Activated T-cell treated with anti-CD3 and anti-CD28 coated beads for 4 hours (primary cell): Measurements from ENCODE around the gene IGSF9B.

Source experiments
- DNase-seq: peaks from one replicate; pipeline ENCODE4 v3.0.0-alpha.2; 2020

IGSF9B gene

DNA sequence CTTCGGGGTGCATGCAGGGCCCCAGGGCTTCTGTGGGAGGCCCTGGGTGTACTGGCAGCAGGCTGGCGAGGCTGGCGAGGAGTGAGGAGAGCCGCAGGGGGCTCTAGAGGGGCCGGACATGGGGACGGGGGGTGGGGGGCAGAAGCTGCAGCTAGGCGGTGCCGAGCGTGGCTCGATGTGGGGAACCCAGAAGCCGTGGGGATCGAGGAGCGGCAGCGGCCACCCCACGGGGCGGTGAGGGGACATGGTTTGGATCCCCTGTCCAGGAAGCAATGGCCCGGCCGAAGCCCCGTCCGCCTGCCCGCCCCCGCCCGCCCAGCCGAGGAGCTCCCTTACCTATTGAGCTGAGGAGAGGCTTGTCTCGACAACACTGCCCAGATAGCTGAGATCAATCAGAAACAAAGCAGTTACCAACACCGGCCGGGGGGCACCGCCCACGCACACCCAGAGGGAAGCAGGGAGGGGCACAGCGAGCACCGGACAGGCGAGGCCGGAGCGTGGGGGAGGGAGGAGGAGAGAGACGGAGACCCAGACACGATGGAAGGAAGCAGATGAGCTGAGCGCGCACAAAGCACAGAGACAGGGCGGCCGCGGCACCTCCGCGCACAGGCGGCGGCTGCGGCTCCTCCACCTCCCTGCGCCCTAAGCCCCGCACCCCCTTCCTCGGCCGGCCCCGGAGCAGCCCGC lies 38.7 kb downstream of the IGSF9B start:
- no peak for DNase-seq

DNA sequence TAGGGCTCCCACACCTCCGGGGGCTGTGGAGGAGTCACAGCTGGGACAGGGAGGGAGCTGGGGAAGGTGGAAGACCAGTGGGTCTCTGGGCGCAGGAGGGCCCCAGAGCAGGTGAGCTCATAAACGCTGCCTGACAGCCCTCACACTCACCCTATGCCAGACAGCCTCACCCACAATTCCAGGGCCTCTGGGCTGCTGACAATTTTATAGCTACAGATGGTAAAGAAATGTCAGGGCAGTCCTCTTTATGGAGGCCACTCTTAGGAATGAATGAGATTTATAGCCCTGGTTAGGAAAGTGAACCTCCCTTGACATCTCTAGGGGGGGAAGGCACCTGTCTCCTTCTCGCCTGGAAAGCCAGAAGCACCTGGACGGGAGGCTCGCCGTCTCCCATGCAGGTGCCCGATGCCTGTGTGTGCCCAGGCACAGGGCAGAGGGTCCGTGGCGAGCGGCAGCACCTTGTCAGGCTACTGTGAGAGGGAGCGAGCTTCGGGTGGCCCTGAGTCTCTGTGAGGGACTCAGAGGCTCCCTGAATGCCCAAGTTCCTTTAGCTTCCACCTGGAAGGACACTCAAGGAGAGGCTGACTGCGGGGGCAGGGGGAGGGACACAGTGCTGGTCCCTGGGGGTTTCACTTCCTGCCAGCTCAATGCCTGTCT lies 39.9 kb downstream of the IGSF9B start:
- DNase-seq = no peak

DNA sequence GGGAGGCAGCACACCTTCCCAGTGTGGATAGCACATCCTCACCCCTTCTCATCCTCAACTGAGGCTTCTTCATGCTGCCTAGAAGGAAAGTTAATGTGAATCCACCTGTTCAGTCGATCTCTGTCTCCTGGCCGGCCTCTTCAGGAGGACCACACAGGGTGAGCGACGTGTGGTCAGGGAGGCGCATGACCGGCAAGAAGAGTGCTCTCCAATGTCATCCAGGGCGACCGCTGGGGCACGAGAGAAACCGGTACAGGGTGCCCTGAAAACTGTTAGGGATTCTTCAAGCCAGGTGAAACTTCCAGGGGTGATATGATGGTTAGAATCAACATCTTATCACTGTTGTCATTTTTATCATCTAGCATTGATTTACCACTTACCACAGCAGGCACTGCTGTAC lies 43.0 kb downstream of the IGSF9B start:
- DNase-seq = no peak

DNA sequence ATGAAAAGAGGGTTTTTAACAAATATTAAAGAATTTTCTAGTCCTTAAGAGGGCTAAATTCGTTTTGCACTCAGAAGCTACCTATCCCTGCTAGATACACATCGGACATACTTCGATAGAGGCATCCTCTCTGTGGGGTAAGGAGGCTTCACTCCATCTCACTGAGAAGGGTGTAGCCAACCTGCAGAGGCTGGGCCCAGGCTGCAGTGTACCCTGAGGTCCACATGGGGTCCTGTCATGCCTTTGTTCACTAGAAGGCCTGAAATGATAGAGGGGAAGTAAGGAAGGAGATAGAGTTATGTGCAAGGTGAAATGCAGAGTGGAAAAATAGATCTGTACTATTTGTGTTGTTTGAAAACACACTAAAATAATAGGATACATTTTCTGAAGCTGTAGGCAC lies 45.6 kb downstream of the IGSF9B start:
- no peak for DNase-seq

DNA sequence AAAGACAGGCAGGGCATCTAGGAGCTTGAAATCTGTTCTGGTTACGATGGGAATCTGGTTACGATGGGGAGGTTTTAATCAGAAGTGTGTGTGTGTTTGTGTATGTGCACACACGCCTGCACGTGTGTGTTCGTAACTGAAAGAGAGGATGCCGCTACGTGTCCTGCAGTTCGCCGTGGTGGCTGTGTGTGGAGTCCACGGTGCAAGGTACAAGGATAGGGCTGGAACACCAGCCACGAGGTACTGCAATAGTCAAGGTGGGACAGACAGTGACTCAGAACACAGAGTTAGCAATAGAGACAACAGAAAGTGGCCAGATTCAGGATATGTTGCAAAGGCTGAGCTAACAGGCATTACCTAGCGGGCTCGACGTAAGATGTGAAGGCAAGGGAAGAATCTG lies 46.7 kb downstream of the IGSF9B start:
- no peak for DNase-seq

DNA sequence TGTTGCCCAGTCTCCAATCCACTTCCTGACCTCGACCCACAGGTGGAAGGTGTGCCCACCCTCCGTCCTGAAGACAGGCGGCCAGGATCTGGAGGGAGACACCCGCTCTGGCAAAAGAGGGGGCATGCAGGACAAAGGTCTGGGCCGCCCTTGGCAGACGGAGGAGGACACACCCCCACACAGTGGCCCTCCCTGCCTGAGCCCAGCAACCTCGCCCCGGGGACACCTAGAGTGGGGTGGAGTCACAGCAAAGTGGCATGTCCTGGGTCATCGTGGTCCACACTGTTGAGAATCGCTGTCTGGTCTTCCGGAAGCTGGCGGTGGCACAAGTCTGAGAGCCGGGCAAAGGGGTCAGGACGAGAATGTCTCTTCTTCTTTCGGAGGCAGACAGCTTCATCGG lies 47.9 kb downstream of the IGSF9B start:
- DNase-seq = no peak

DNA sequence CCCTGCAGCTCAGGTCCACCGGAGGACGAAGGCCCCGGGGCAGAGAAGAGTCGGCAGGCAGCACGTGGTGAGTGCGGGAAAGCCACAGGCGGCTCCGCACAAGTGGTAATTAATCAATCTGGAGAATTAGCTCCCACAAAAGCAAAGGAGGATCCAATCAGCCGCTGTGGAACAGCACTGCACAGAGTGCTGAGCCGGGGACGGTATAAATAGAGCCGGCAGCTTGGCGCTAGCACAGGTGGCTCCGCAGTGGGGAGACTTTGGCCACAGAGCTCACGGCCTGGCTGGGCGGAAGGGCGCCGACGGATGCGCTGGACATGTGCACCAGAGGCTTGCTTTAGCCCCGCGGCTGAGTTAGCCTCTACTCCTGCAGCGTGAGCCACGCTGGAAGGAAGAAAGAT lies 48.9 kb downstream of the IGSF9B start:
- no peak for DNase-seq

DNA sequence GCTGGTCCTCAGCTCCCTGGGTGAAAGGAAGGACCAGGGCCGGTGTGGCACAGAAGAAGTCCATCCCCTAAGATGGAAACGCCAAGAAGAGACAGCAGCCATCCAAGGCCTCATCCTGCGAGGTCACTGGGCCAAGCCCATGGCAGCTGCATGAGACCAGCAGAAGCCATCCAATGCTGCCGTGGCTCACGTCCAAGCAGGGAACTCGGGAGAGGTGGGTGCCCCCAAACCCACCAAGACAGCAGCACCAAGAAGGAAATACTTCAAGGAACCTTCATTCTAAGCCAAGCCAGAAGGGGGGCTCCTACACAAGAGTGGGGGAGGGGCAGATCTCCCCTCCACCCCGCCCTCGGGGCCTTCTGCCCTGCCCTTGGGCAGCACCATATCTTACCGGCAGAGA lies 49.6 kb downstream of the IGSF9B start:
- DNase-seq = no peak

DNA sequence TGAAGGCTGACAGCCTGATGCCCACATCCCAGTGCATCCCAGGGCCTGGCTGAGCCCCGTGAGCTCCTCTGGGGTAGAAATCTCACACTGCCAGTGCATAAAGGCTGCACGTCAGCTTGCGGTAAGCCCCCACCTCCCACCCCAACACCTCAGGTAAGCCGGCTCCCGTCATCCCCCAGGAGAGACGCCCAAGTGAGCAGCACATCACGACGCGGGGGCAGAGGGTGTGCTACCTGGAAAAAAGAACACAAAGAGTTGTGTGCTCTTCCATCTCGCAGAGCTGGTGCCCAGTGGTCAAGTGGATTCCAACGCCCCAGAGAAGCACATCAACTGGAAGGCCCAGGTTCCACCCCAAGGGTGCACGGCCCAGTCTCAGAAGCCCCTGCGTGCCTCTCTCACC lies 50.0 kb downstream of the IGSF9B start:
- no peak for DNase-seq

DNA sequence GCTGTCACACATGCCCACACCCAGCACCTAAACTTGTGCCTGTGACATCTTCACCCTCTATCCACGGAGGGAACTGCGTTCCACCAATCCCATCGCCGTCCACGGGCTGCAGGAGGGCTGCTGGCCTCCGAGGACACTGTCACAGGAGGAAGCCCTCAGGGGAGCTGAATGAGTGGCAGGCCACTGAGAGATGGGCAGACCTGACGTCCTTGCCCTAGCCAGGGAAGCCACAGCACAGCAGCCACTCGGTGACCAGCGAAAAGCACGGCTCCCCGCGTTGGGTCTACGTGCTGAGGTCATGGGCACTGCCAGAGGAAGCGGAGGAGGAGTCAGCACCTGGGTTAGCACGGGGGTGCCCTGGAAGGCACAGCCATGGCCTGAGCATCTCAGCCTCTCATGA lies 50.5 kb downstream of the IGSF9B start:
- no peak for DNase-seq

DNA sequence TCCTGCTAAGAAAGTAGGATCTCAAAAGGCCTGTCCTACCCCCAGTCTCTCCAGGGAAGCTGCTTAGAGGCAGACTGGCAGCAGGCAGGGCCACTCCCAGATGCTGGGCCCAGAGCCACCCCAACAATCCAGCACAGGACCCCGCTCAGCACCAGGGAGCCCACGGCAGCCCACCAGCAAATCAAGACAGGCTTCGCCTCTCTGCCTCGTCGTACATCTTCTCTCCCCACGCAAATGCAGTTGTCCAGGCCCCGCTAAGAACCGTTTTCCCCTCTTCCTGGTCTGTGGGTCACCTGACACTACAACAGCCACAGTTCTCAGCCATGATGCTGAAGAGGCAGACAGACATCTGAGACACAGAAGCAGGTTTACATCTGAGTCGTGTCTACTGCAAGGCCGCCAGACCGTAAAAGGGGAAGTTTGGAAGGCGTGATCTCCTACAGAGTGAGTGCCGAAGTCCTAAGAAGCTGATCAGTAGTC lies 51.1 kb downstream of the IGSF9B start:
- DNase-seq = no peak

DNA sequence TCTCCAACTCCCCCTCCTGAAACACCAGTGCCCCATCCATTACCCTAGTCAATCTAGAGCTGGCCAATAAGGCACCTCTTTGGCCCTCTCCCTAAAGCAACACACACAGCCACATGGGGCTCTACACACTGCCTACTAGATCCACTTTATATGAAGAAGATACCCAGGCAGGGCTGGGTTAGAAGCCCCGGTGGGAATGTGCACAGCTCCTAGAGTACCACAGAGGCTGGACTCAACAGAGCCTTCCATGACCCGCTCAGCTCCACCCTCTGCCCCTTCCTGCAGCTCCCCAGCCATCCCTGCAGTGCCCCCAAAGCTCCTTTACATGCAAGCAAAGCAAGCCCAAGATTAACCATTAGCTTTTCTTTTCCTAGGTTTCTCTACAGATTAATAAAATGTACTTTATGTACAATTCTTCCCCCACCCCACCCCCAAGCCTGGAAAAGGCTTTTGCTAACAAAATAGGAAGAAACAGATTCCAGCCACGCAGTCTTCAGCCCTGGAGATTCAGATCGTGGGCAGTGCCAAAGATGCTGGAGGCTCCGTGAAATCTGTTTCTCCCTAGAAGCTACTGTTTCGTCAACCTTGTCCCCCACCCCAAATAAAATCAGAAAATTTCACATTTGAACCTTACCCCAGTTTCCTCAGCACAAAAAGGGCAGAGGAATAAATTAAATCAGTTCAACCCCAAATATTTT lies 51.8 kb downstream of the IGSF9B start:
- no peak for DNase-seq

DNA sequence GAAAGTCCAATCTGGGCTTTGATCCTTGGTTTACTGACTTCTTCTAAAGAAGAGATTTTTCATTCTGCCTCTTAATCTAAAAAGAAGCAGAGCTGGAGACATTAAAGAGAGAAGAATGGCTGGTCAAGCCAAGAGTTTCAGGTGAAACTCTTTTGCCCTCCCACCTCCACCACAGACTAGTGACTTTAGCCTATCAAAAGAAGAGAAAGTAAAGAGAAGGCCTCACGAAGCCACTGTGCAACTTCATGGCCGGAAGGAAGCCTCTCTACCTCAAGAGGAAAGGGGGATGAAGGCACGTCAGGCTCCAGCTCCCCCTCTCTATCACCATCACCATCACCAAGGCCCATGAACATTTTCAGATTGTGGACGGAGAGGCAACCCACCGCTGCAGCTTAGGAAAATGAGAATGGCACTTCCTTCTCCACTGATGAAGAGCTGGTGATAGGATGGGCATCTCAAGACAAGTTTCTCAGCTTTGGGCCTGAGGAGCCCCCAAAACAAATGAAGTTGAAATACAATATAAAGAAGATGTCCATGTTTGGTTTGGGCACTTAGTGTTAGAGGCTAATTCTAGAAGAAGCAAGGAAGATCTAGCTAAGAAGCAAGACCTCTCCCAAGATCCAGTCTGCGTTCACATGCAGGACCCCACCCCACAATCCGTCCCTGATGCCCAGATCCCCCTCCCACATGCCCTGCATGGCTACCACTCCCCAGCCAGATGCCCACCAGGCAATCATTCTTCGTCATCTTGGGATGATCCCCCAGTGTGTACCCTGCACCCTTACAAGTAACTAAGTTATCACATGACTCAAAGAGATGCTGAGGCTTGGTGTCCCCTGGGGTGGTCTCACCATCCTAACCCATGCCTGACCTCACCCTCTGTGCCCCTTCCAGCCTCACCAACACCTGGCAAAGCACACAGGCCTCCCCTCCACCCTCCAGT lies 52.6 kb downstream of the IGSF9B start:
- DNase-seq = no peak

DNA sequence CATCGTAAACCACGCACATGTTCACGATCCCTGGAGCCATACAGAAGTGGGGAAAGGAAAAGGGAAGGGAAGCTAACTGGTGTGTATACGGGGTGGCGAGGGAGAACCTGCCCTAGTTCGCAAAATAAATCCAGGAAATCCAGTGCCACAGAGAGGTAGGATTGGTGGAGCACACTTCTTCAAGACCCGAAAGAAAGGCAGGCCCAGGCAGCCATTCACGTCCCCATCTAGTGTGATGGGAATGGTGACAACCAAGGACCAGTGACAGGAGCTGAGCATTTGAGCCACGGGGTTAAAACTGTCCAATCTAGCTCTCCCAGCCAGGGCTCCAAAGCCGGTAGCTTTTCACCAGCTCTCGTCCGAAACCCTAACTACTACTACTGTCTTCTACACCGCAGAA lies 53.7 kb downstream of the IGSF9B start:
- no peak for DNase-seq

DNA sequence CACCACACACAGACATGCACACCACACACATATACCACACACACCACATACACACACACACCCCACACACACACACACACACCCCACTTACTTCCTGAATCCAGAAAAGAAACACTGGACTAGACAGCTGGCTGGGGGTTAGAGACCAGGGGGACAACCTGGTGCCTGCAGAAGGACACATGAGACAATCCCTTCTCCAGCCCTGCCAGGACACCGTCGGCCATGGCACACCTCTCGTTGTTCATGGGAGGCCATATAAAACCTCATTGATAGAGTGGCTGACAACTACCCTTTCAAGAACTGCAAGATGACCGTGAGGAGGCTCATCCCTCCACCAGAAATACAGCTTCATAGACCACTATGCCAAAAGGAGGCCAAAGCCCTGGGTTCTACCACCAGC lies 54.3 kb downstream of the IGSF9B start:
- DNase-seq = no peak

DNA sequence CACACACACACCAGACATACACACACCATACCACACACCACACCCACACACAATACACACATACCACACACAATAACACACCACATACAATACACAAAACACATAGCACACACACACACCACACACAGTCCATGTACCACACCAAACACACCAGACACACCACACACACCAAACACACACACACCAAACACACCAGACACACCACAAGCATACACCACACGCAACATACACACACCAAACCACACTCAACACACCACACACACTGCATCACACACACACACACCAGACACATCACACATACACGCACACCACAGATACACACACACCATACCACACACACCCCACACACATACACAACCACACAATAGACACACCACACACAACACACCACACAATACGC lies 54.8 kb downstream of the IGSF9B start:
- no peak for DNase-seq

DNA sequence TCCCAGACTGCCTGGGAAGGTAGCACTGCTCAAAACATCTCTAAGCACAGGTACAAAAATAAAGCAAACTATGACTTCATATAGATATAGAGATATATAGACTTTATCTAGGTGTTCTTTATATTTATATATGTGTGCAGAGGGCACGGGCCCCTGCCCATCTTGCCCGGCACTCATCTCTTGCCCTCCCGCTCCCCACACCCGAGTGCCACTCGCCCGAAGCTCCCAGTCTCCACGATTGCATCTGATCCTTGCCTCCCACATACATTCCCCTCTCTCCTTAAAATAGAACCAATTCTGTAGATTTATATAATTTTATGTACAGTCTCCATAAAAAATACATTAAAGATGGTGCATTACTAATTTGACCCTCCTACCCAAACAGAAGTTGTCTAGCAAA lies 55.5 kb downstream of the IGSF9B start:
- no peak for DNase-seq

DNA sequence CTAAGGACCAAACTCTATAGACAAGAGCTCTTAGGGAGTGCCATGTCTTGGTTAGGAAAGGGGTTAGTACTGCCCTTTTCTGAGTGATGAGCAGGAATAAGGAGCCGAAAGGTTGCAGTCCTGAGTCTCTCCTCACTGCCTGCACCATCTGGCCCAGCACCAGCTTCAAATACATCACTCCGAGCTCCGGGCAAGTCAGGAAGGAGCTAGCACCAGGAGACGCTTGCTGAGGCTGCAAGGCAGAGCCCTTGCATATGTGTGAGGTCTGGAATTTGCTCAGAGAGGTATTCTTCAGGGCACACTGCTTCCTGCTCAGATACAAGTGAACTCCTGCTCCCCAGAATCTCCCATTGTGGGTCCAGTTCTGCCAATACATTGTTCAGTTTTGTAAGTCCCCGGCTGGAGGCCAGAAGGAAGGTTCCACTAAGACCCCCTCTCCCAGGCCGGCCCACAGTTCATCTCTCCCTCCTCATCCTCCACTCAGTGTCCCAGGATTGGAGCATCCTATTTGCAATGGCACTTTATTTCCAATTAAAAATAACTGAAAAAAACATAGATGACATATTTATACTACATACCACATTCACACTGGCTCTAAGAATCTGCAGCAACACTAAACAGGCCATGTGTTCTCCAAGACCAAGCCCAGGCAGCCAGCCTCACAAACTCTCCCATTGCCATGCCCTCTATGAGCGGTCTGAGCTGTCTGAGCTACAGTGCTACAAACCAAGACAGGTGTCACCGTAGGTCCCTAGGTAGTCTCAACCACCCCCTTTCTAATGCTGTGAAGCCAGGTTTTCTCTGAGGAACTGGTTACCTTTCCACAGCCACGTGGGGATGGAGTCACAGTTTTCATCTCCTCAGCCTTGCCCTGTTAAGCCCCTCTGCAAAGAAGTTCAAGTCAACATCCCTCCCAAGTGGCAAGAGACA lies 56.3 kb downstream of the IGSF9B start:
- DNase-seq = no peak

DNA sequence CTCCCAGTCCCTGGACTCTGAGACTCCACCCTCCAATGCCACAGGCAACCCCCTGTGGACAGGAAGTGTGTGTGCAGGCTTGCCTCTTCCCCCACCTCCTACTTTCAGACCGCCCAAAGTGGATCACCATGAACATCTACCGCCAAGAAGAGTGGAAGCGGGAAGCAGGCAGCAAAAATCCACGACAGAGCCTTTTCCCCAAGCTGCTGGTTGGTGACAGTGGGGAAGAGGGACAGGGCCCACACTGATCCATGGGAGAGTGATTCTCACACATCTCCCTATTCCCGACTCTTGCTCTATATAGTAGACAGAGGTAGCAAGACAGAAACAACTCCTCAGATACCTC lies 58.0 kb downstream of the IGSF9B start:
- no peak for DNase-seq

DNA sequence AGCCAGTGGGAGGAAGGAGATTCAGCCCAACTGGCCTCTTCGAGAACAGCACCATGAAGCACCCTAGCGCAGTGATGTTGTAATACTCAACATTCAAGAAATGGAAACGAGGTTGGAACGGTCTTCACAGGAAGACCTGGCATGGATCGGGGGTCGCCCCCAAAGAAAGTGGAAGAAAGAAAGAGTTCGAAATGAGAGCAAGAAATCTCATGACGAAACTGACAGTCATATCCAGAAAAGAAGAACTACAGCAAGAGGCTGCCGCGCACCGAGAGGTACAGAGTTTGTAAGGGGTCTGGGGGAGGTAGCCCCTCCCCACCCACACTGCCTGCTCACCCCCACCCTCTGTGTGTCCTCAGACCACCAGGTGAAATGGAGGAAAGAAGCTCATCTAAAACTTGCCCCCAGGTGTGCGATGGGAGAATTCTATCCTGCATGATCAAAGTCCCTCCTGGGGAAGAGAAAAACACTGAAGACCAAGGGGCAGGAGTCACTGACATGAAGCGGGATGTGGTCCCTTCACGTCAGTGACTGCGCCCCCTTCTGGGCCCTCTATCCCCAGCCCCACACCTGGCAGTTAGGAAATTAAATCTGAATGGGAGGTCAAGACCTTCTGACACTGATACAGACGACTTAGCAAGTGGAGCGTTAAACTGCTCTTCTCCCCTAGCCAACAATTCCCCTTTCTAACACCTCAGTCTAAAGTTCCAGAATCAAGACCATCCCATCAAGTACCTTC lies 58.6 kb downstream of the IGSF9B start:
- no peak for DNase-seq

DNA sequence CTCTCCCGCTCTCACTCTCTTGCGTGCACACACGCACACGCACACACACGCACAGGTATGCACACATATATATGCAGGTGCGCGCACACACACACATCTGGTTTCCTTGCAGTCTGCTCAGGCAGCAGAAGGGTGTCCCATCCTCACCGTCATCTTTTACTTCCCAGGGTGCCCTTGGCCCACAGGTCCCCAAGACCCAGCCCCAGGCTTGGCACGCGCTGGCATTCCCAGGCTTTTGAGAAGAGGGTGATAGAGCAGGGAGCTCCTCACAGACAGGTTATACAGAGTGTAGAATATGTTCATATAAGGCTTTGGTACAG lies 59.5 kb downstream of the IGSF9B start:
- no peak for DNase-seq
